ENCODE measurements around the gene NXN. TPM values are rescaled to one million over a fixed set of nuclear protein-coding genes. Genes with fewer than 3 reads are reported as not detected.

The NXN gene
- total RNA-seq, 1 donor from 2014 or later: 53.1 TPM

- Mint-ChIP-seq H3K4me1 (ENCODE audit: low read depth) (peaks cover 16% of the 10 kb centered on the region), H3K36me3 (ENCODE audit: insufficient read depth) (peaks cover 7% of the 10 kb centered on the region), H3K9me3 (ENCODE audit: low read depth) (no peaks in the 10 kb centered on the region), H3K27ac (peak overlapping the region; percentile 73), H3K27me3 (no peaks in the 10 kb centered on the region), H3K4me3 (ENCODE audit: low read depth) (no peak overlapping the region)
- no peak for TF ChIP-seq CTCF (IDR thresholded peaks at IDR 0.05; ENCODE audit: unreplicated experiment)
- no peak for DNase-seq (ENCODE audit: low spot score, unreplicated experiment)
These were observed 31.2 kb downstream of the NXN start for GRCh38 chr17:948284-948852.

GRCh38 chr17:946510-947236 is 32.9 kb downstream of the NXN start:
- H3K9me3 Mint-ChIP-seq (ENCODE audit: low read depth): no peaks in the 10 kb centered on the region
- peaks cover 7% of the 10 kb centered on the region for H3K36me3 Mint-ChIP-seq (ENCODE audit: insufficient read depth)
- H3K27me3 Mint-ChIP-seq: no peaks in the 10 kb centered on the region
- no peak overlapping the region for H3K27ac Mint-ChIP-seq
- TF ChIP-seq CTCF (IDR thresholded peaks at IDR 0.05; ENCODE audit: unreplicated experiment): no peak
- H3K4me3 Mint-ChIP-seq (ENCODE audit: low read depth): no peak overlapping the region
- no peak for DNase-seq (ENCODE audit: low spot score, unreplicated experiment)
- peaks cover 14% of the 10 kb centered on the region for H3K4me1 Mint-ChIP-seq (ENCODE audit: low read depth)

GRCh38 chr17:945672-946071 is 33.9 kb downstream of the NXN start:
- H3K4me1 Mint-ChIP-seq (ENCODE audit: low read depth): peaks cover 11% of the 10 kb centered on the region
- no peaks in the 10 kb centered on the region for H3K9me3 Mint-ChIP-seq (ENCODE audit: low read depth)
- TF ChIP-seq CTCF (IDR thresholded peaks at IDR 0.05; ENCODE audit: unreplicated experiment): no peak
- H3K4me3 Mint-ChIP-seq (ENCODE audit: low read depth): no peak overlapping the region
- H3K27me3 Mint-ChIP-seq: no peaks in the 10 kb centered on the region
- peaks cover 7% of the 10 kb centered on the region for H3K36me3 Mint-ChIP-seq (ENCODE audit: insufficient read depth)
- H3K27ac Mint-ChIP-seq: no peak overlapping the region
- no peak for DNase-seq (ENCODE audit: low spot score, unreplicated experiment)

GRCh38 chr17:944266-944826 is 35.2 kb downstream of the NXN start:
- Mint-ChIP-seq H3K4me3 (ENCODE audit: low read depth) (no peak overlapping the region), H3K4me1 (ENCODE audit: low read depth) (peaks cover 3% of the 10 kb centered on the region), H3K9me3 (ENCODE audit: low read depth) (no peaks in the 10 kb centered on the region), H3K27ac (no peak overlapping the region), H3K27me3 (no peaks in the 10 kb centered on the region), H3K36me3 (ENCODE audit: insufficient read depth) (peaks cover 7% of the 10 kb centered on the region)
- no peak for DNase-seq (ENCODE audit: low spot score, unreplicated experiment)
- no peak for TF ChIP-seq CTCF (IDR thresholded peaks at IDR 0.05; ENCODE audit: unreplicated experiment)

GRCh38 chr17:935485-935884 is 44.1 kb downstream of the NXN start:
- peaks cover under 1% of the 10 kb centered on the region for H3K9me3 Mint-ChIP-seq (ENCODE audit: low read depth)
- H3K36me3 Mint-ChIP-seq (ENCODE audit: insufficient read depth): peaks cover 1% of the 10 kb centered on the region
- H3K4me3 Mint-ChIP-seq (ENCODE audit: low read depth): no peak overlapping the region

More at GRCh38 chr17:935485-935884, 44.1 kb downstream of the NXN start:
- TF ChIP-seq CTCF (IDR thresholded peaks at IDR 0.05; ENCODE audit: unreplicated experiment): no peak
- peaks cover 20% of the 10 kb centered on the region for H3K4me1 Mint-ChIP-seq (ENCODE audit: low read depth)
- no peak for DNase-seq (ENCODE audit: low spot score, unreplicated experiment)
- peaks cover under 1% of the 10 kb centered on the region for H3K27me3 Mint-ChIP-seq
- peak overlapping the region; percentile 62 for H3K27ac Mint-ChIP-seq

Measured in progenitor cell of endocrine pancreas (in vitro differentiated cells).